A673 (cell line): ENCODE data around the gene TAF1C.

Experiments used
- EZH2 ChIP-seq: fragments of 200-600 bp; sonication (generic); IDR thresholded peaks from 2 replicates; pipeline ENCODE4 v1.6.1; 2017; ENCODE audit warnings: borderline replicate concordance, low read depth, mild to moderate bottlenecking, mixed read lengths, antibody characterized with exemption, low read length; ENCODE audit not compliant: poor library complexity, severe bottlenecking
- TF ChIP-seq, protein P1 (sequence below): fragments of 300-800, 200-600 bp; sonication (generic); conservative IDR thresholded peaks from 2 replicates; pipeline ENCODE4 v1.5.1; 2017; ENCODE audit warnings: low read depth, mild to moderate bottlenecking, antibody characterized with exemption, low read length, moderate library complexity, mixed read lengths

GRCh38 chr16:84199861-84200260 lies 13.0 kb upstream of the TAF1C start:
- TF ChIP-seq, protein P1, sequence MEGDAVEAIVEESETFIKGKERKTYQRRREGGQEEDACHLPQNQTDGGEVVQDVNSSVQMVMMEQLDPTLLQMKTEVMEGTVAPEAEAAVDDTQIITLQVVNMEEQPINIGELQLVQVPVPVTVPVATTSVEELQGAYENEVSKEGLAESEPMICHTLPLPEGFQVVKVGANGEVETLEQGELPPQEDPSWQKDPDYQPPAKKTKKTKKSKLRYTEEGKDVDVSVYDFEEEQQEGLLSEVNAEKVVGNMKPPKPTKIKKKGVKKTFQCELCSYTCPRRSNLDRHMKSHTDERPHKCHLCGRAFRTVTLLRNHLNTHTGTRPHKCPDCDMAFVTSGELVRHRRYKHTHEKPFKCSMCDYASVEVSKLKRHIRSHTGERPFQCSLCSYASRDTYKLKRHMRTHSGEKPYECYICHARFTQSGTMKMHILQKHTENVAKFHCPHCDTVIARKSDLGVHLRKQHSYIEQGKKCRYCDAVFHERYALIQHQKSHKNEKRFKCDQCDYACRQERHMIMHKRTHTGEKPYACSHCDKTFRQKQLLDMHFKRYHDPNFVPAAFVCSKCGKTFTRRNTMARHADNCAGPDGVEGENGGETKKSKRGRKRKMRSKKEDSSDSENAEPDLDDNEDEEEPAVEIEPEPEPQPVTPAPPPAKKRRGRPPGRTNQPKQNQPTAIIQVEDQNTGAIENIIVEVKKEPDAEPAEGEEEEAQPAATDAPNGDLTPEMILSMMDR, result no peak
- TF ChIP-seq EZH2, result no peak
